Fibroblast of peridontal ligament (primary cell): ENCODE results near the gene AFF3.
A peak's percentile ranks its signal among the peaks of the same experiment; 100 is the strongest.

Experiments used
- DNase-seq: peaks from one replicate; pipeline ENCODE4 v3.0.0-alpha.2; 2010; ENCODE audit errors: extremely low read depth

Gene AFF3

GRCh38 chr2:100011272-100011731 is 131.1 kb downstream of the AFF3 start:
- peak; percentile 96 for DNase-seq

- no peak for DNase-seq
Observed at GRCh38 chr2:100010606-100011005, 131.8 kb downstream of the AFF3 start.

- no peak for DNase-seq
Observed at GRCh38 chr2:100009743-100010142, 132.6 kb downstream of the AFF3 start.

- peak; percentile 80 for DNase-seq
Observed at GRCh38 chr2:100008956-100009355, 133.4 kb downstream of the AFF3 start.

GRCh38 chr2:100006516-100006915 is 135.9 kb downstream of the AFF3 start:
- no peak for DNase-seq

GRCh38 chr2:100004959-100005387 is 137.4 kb downstream of the AFF3 start:
- DNase-seq: no peak

- no peak for DNase-seq
Observed at GRCh38 chr2:100004348-100004884, 138.0 kb downstream of the AFF3 start.

GRCh38 chr2:100002059-100002458 is 140.3 kb downstream of the AFF3 start:
- DNase-seq: no peak

GRCh38 chr2:100000915-100001707 is 141.3 kb downstream of the AFF3 start:
- DNase-seq: no peak

- peak; percentile 62 for DNase-seq
Observed at GRCh38 chr2:99998651-99999320, 143.6 kb downstream of the AFF3 start.

GRCh38 chr2:99989905-99990304 is 152.5 kb downstream of the AFF3 start:
- no peak for DNase-seq

GRCh38 chr2:99988599-99988998 is 153.8 kb downstream of the AFF3 start:
- DNase-seq: peak; percentile 49

- DNase-seq: no peak
Observed at GRCh38 chr2:99987160-99987559, 155.2 kb downstream of the AFF3 start.

- DNase-seq: peak; percentile 94
Observed at GRCh38 chr2:99984799-99985515, 157.4 kb downstream of the AFF3 start.

GRCh38 chr2:99982744-99983143 is 159.6 kb downstream of the AFF3 start:
- DNase-seq: no peak

GRCh38 chr2:99981840-99982239 is 160.6 kb downstream of the AFF3 start:
- DNase-seq: no peak

GRCh38 chr2:99980176-99980575 is 162.2 kb downstream of the AFF3 start:
- DNase-seq: peak; percentile 18

- no peak for DNase-seq
Observed at GRCh38 chr2:99977966-99978365, 164.4 kb downstream of the AFF3 start.

GRCh38 chr2:99975386-99975785 is 167.0 kb downstream of the AFF3 start:
- DNase-seq: peak; percentile 69

GRCh38 chr2:99974682-99975375 is 167.6 kb downstream of the AFF3 start:
- DNase-seq: peak; percentile 77

- DNase-seq: peak; percentile 18
Observed at GRCh38 chr2:99974275-99974674, 168.1 kb downstream of the AFF3 start.
